SJCRH30 (cell line): ENCODE results near the gene PCDHGB5. TPM values are rescaled to one million over a fixed set of nuclear protein-coding genes. Genes with fewer than 3 reads are reported as not detected.
A peak's percentile ranks its signal among the peaks of the same experiment; 100 is the strongest.
"Not testable (repeated sequence)": the region's sequence is repeated elsewhere in the genome, so short reads cannot be mapped to it uniquely, and the experiment has no call there.

ENCODE experiments used
- DNase-seq, 2 experiments: peaks; one replicate each; pipeline ENCODE4 v3.0.0-alpha.2; 2015 to 2020
- H3K27ac ChIP-seq: fragments of 250-450 bp; sonication (Bioruptor Pico); 2 replicates; pipeline ENCODE4 v1.5.1; 2020; ENCODE audit warnings: mild to moderate bottlenecking, moderate library complexity
- H3K27me3 ChIP-seq: fragments of 250-450 bp; sonication (Bioruptor Pico); 2 replicates; pipeline ENCODE4 v1.5.1; 2020; ENCODE audit warnings: mild to moderate bottlenecking, moderate library complexity
- H3K36me3 ChIP-seq: fragments of 250-450 bp; sonication (Bioruptor Pico); 2 replicates; pipeline ENCODE4 v1.5.1; 2020; ENCODE audit warnings: mild to moderate bottlenecking, moderate library complexity
- H3K4me1 ChIP-seq: fragments of 250-450 bp; sonication (Bioruptor Pico); 2 replicates; pipeline ENCODE4 v1.5.1; 2020; ENCODE audit warnings: mild to moderate bottlenecking, moderate library complexity
- H3K4me3 ChIP-seq: fragments of 250-450 bp; sonication (Bioruptor Pico); 2 replicates; pipeline ENCODE4 v1.5.1; 2020; ENCODE audit warnings: mild to moderate bottlenecking, moderate library complexity
- H3K9me3 ChIP-seq: fragments of 250-450 bp; sonication (Bioruptor Pico); replicated peaks from 2 replicates; pipeline ENCODE4 v1.5.1; 2020; ENCODE audit warnings: mild to moderate bottlenecking, moderate library complexity
- total RNA-seq: library from RNA; depleted of rRNA; stranded (reverse); fragments of >200 nt; shearing (Covaris generic); gene quantifications from 2 replicates; pipeline ENCODE4 v1.2.3, GENCODE V29; 2014

Gene PCDHGB5
- total RNA-seq, 1 experiment from 2014 or later, result 2.2 TPM

DNA sequence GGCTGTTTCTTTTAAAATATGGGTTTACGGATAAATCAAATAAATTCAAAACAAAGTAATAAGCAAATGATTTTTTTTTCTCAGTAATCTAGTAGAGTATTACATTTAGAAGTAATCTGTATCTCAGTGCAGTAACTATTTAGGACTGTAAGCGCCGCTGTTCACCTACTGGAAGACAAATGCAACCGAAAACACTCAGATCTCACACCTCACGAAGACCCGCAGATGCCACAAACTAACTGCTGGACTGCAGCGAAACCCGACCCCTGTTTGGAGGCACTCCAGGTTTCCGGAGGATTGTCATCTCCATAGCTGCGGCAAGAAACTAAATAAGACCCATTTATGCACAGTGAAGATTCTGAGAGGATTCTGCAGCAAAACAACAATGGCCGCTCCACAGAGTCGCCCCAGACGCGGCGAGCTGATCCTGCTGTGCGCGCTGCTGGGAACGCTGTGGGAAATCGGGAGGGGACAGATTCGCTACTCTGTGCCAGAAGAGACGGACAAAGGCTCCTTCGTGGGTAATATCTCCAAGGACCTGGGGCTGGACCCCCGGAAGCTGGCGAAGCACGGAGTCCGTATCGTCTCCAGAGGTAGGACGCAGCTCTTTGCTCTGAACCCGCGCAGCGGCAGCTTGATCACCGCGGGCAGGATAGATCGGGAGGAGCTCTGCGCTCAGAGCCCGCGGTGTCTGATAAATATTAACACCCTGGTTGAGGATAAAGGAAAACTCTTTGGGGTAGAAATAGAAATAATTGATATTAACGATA is 5.1 kb upstream of the PCDHGB5 start, which contains the start of gene PCDHGA8:
Gene PCDHGA8 (plus strand): TSS at position 205 of the 770 bp plus-strand sequence. CDS start 181 bp downstream, at position 386.
- Histone ChIP-seq H3K27ac (no peak within 1 kb of the TSS), H3K4me1 (no peaks in the 10 kb centered on the region), H3K4me3 (no peak within 1 kb of the TSS), H3K27me3 (no peaks in the 10 kb centered on the region), H3K9me3 (peaks cover 6% of the 10 kb centered on the region), H3K36me3 (peaks cover 16% of the 10 kb centered on the region)
- no peak for DNase-seq

DNA sequence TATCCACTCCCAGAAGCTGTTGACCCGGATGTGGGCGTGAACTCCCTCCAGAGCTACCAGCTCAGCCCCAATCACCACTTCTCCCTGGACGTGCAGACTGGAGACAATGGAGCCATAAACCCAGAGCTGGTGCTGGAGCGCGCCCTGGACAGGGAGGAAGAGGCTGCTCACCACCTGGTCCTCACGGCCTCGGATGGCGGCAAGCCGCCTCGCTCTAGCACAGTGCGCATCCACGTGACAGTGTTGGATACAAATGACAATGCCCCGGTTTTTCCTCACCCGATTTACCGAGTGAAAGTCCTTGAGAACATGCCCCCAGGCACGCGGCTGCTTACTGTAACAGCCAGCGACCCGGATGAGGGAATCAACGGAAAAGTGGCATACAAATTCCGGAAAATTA is 4.5 kb upstream of the PCDHGB5 start:
- no peaks in the 10 kb centered on the region for H3K27me3 ChIP-seq
- H3K9me3 ChIP-seq, result peaks cover 6% of the 10 kb centered on the region
- no peak overlapping the region for H3K4me3 ChIP-seq
- H3K36me3 ChIP-seq, result peaks cover 16% of the 10 kb centered on the region
- DNase-seq, result no peak
- H3K4me1 ChIP-seq, result no peaks in the 10 kb centered on the region
- H3K27ac ChIP-seq, result no peak overlapping the region

DNA sequence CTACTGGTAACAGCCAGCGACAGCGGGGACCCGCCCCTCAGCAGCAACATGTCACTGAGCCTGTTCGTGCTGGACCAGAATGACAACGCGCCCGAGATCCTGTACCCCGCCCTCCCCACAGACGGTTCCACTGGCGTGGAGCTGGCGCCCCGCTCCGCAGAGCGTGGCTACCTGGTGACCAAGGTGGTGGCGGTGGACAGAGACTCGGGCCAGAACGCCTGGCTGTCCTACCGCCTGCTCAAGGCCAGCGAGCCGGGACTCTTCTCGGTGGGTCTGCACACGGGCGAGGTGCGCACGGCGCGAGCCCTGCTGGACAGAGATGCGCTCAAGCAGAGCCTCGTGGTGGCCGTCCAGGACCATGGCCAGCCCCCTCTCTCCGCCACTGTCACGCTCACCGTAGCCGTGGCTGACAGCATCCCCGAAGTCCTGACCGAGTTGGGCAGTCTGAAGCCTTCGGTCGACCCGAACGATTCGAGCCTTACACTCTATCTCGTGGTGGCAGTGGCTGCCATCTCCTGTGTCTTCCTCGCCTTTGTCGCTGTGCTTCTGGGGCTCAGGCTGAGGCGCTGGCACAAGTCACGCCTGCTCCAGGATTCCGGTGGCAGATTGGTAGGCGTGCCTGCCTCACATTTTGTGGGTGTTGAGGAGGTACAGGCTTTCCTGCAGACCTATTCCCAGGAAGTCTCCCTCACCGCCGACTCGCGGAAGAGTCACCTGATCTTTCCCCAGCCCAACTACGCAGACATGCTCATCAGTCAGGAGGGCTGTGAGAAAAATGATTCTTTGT is 3.2 kb upstream of the PCDHGB5 start:
- H3K36me3 ChIP-seq, result peaks cover 21% of the 10 kb centered on the region
- H3K4me3 ChIP-seq, H3K27ac ChIP-seq, H3K27me3 ChIP-seq, DNase-seq, H3K4me1 ChIP-seq, H3K9me3 ChIP-seq: not testable (repeated sequence)

DNA sequence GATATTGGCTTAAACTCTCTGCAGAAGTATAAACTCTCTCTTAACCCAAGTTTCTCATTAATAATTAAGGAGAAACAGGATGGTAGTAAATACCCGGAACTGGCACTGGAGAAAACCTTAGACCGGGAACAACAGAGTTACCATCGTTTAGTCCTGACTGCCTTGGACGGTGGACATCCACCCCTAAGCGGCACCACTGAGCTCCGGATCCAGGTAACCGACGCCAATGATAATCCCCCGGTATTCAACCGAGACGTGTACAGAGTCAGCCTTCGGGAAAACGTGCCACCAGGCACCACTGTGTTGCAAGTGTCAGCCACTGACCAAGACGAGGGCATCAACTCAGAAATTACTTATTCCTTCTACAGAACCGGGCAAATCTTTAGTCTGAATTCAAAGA is 861 bp downstream of the PCDHGB5 start:
- Histone ChIP-seq H3K36me3 (peaks cover 30% of the 10 kb centered on the region), H3K4me1 (no peaks in the 10 kb centered on the region), H3K9me3 (peaks cover 12% of the 10 kb centered on the region), H3K27ac (no peak overlapping the region), H3K27me3 (no peaks in the 10 kb centered on the region), H3K4me3 (no peak overlapping the region)
- no peak for DNase-seq

DNA sequence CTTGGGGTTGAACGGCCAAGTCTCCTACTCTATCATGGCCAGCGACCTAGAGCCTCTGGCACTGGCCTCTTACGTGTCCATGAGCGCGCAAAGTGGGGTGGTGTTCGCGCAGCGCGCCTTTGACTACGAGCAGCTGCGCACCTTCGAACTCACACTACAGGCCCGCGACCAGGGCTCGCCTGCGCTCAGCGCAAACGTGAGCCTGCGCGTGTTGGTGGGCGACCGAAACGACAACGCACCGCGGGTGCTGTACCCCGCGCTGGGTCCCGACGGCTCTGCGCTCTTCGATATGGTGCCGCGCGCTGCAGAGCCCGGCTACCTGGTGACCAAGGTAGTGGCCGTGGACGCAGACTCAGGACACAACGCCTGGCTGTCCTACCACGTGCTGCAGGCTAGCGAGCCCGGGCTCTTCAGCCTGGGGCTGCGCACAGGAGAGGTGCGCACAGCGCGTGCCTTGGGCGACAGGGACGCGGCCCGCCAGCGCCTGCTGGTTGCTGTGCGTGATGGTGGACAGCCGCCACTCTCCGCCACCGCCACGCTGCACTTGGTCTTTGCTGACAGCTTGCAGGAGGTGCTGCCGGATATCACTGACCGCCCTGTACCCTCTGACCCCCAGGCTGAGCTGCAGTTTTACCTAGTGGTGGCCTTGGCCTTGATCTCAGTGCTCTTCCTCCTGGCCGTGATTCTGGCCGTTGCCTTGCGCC is 2.0 kb downstream of the PCDHGB5 start:
- H3K36me3 ChIP-seq, result peaks cover 25% of the 10 kb centered on the region
- H3K4me1 ChIP-seq, result no peaks in the 10 kb centered on the region
- no peaks in the 10 kb centered on the region for H3K27me3 ChIP-seq
- no peak overlapping the region for H3K4me3 ChIP-seq
- DNase-seq, result no peak
- H3K9me3 ChIP-seq, result peaks cover 9% of the 10 kb centered on the region
- no peak overlapping the region for H3K27ac ChIP-seq

DNA sequence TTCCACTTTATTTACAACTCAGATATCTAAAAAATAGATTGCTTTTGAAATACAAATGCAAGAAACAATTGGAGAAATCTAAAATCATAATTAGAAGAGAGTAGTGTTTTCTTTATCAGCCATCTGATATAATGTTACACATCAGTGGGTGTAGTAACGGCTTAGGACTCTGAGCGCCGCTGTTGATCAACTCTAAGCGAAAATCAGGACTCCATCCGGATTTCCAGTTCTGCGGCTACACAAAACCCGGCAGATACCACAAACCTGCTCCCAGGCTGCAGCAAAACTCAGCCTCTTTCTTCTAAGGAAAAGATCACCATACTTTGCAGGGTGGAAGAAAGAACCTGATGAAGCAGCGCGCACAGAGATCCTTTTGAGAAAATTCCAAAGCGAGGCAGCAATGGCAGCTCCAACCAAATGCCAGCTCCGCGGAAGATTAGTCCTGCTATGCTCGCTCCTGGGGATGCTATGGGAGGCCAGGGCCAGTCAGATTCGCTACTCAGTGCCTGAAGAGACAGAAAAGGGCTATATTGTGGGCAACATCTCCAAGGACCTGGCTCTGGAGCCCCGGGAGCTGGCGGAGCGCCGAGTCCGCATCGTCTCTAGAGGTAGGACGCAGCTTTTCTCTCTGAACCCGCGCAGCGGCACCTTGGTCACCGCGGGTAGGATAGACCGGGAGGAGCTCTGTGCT is 5.0 kb downstream of the PCDHGB5 start, which contains the start of gene PCDHGA9:
Gene PCDHGA9 (plus strand): TSS at position 226 of the 691 bp plus-strand sequence. CDS start 175 bp downstream, at position 401.
- Histone ChIP-seq H3K4me1 (no peaks in the 10 kb centered on the region), H3K27ac (no peak within 1 kb of the TSS), H3K9me3 (peaks cover 7% of the 10 kb centered on the region), H3K27me3 (no peaks in the 10 kb centered on the region), H3K36me3 (peaks cover 25% of the 10 kb centered on the region), H3K4me3 (no peak within 1 kb of the TSS)
- peak in 1 of 2 experiments; percentile 11 for DNase-seq

DNA sequence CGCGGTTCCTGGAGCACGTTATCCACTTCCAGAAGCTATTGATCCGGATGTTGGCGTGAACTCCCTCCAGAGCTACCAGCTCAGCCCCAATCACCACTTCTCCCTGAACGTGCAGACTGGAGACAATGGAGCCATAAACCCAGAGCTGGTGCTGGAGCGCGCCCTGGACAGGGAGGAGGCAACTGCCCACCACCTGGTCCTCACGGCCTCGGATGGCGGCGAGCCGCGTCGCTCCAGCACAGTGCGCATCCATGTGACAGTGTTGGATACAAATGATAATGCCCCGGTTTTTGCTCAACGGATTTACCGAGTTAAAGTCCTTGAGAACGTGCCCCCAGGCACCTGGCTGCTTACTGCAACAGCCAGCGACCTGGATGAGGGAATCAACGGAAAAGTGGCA is 5.6 kb downstream of the PCDHGB5 start:
- Histone ChIP-seq H3K36me3 (peaks cover 25% of the 10 kb centered on the region), H3K9me3 (peaks cover 6% of the 10 kb centered on the region), H3K4me3 (no peak overlapping the region), H3K4me1 (no peaks in the 10 kb centered on the region), H3K27ac (no peak overlapping the region), H3K27me3 (no peaks in the 10 kb centered on the region)
- no peak for DNase-seq

DNA sequence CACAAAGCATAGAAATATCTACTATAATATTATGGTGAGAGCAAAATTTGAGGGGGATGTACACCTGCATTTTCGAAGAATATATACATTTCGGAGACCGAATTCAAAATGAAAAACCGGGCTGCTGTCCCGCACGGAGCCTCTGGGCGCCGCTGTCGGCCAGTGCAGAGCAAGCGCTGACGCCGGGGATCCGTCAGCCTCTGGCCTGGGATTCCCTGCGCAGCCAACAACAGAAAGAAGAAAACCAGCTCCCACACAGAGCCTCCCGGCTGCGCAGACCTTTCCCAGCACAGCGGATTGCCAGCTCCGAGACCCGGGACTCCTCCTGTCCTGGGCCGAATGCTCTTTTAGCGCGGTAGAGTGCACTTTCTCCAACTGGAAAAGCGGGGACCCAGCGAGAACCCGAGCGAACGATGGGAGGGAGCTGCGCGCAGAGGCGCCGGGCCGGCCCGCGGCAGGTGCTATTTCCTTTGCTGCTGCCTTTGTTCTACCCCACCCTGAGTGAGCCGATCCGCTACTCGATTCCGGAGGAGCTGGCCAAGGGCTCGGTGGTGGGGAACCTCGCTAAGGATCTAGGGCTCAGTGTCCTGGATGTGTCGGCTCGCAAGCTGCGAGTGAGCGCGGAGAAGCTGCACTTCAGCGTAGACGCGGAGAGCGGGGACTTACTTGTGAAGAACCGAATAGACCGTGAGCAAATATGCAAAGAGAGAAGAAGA is 10.2 kb downstream of the PCDHGB5 start, which contains the start of gene PCDHGB6:
Gene PCDHGB6 (plus strand): TSS at position 232 of the 716 bp plus-strand sequence. CDS start 182 bp downstream, at position 414.
- not testable (repeated sequence) for H3K4me3 ChIP-seq, H3K27ac ChIP-seq, H3K27me3 ChIP-seq, H3K9me3 ChIP-seq, H3K4me1 ChIP-seq, DNase-seq
- peaks cover 10% of the 10 kb centered on the region for H3K36me3 ChIP-seq

DNA sequence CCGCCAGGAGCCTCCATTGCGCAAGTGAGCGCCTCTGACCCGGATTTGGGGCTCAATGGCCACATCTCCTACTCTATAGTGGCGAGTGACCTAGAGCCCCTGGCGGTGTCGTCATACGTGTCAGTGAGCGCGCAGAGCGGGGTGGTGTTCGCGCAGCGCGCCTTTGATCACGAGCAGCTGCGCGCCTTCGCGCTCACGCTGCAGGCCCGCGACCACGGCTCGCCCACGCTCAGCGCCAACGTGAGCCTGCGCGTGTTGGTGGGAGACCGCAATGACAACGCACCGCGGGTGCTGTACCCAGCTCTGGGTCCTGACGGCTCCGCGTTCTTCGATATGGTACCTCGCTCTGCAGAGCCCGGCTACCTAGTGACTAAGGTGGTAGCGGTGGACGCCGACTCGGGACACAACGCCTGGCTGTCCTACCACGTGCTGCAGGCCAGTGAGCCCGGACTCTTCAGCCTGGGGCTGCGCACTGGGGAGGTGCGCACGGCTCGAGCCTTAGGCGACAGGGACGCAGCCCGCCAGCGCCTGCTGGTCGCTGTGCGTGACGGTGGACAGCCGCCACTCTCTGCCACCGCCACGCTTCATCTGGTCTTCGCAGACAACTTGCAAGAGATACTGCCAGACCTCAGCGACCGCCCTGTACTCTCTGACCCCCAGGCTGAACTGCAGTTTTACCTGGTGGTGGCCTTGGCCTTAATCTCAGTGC is 12.0 kb downstream of the PCDHGB5 start:
- Histone ChIP-seq H3K36me3 (peaks cover 16% of the 10 kb centered on the region), H3K4me3 (no peak overlapping the region), H3K4me1 (no peaks in the 10 kb centered on the region), H3K27ac (no peak overlapping the region), H3K27me3 (no peaks in the 10 kb centered on the region), H3K9me3 (0 out of 2 replicates have a peak, but pooled peaks cover 5% of the 10 kb centered on the region)
- DNase-seq, result no peak

DNA sequence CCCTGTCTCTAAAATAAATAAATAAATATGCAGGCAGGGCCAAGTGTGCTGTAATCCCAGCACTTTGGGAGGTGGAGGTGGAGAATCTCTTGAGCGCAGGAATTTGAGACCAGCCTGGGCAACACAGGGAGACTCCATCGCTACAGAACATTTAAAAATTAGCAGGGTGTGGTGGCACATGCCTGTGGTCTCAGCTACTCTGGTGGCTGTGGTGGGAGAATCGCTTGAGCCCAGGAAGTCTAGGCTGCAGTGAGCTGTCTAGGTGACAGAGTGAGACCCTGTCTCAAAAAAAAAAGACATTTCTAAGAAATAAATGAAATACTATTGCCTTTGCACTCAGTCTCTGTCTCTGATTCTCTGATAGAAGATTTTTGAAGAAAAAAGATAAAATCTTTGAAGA is 13.8 kb downstream of the PCDHGB5 start:
- no peaks in the 10 kb centered on the region for H3K4me1 ChIP-seq
- no peak overlapping the region for H3K4me3 ChIP-seq
- H3K36me3 ChIP-seq, result peaks cover 16% of the 10 kb centered on the region
- no peaks in the 10 kb centered on the region for H3K27me3 ChIP-seq
- peaks cover 12% of the 10 kb centered on the region; the same call in 1 of the 2 replicates for H3K9me3 ChIP-seq
- DNase-seq, result no peak
- no peak overlapping the region for H3K27ac ChIP-seq

DNA sequence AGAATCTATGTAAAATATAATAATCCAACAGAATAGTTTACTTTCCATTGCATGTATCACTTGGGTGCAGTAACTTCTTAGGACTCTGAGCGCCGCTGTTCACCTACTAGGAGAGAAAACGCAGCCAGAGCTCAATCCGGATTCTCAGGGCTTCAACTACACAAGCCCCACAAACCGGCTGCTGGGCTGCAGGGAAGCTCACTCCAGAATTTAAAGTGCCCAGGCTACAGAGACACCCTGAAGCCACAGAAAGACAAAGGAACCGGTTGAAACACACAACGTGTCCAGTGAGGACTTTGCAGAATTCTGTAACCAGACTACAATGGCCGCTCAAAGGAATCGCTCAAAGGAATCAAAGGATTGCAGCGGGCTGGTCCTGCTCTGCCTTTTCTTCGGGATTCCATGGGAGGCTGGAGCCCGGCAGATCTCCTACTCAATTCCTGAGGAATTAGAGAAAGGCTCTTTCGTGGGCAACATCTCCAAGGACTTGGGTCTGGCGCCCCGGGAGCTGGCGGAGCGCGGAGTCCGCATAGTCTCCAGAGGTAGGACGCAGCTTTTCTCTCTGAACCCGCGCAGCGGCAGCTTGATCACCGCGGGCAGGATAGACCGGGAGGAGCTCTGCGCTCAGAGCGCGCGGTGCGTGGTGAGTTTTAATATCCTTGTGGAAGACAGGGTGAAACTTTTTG is 15.2 kb downstream of the PCDHGB5 start, which contains the start of gene PCDHGA10:
Gene PCDHGA10 (plus strand): TSS at position 134 of the 686 bp plus-strand sequence. CDS start 189 bp downstream, at position 323.
- H3K36me3 ChIP-seq, result peaks cover 19% of the 10 kb centered on the region
- no peak within 1 kb of the TSS for H3K27ac ChIP-seq
- H3K4me3 ChIP-seq, result no peak within 1 kb of the TSS
- H3K4me1 ChIP-seq, result no peaks in the 10 kb centered on the region
- peak in 1 of 2 experiments; percentile 4 for DNase-seq
- no peaks in the 10 kb centered on the region for H3K27me3 ChIP-seq
- H3K9me3 ChIP-seq, result peaks cover 17% of the 10 kb centered on the region

DNA sequence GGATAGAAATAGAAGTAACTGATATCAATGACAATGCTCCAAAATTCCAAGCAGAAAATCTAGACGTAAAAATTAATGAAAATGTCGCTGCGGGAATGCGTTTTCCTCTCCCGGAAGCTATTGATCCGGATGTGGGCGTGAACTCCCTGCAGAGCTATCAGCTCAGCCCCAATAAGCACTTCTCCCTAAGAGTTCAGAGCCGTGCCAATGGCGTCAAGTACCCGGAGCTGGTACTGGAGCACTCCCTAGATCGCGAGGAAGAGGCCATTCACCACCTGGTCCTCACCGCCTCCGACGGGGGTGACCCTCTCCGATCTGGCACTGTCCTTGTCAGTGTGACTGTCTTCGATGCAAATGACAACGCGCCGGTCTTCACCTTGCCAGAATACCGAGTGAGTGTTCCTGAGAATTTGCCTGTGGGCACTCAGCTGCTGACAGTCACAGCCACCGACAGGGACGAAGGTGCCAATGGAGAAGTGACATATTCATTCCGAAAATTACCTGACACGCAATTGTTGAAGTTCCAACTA is 15.9 kb downstream of the PCDHGB5 start:
- peaks cover 17% of the 10 kb centered on the region for H3K9me3 ChIP-seq
- no peak for DNase-seq

More for the DNA sequence above, 15.9 kb downstream of the PCDHGB5 start:
- Histone ChIP-seq H3K27me3 (no peaks in the 10 kb centered on the region), H3K4me3 (no peak overlapping the region), H3K27ac (no peak overlapping the region), H3K36me3 (peaks cover 19% of the 10 kb centered on the region), H3K4me1 (no peaks in the 10 kb centered on the region)
